ENCODE results near the gene LARP4B.

The LARP4B gene

DNA sequence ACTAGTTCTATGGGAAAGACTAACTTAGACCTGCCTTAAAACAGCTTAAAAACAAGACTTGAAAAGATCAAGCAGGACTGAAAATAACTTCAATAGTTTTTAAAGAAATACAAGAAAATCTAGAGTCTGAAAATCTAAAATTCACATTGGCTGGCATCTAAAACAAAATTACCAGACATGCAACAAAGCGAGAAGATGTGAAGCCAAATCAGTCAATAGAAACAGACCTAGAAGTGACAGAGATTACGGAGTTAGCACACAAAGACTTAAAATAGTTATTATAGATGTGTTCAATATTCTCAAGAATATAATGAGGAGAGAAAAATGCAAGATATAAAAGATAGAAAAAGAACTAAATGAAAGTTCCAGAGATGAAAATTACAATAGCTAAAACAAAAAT lies 163.7 kb downstream of the LARP4B start:
- DNase-seq (ENCODE audit: low read depth) = no peak

DNA sequence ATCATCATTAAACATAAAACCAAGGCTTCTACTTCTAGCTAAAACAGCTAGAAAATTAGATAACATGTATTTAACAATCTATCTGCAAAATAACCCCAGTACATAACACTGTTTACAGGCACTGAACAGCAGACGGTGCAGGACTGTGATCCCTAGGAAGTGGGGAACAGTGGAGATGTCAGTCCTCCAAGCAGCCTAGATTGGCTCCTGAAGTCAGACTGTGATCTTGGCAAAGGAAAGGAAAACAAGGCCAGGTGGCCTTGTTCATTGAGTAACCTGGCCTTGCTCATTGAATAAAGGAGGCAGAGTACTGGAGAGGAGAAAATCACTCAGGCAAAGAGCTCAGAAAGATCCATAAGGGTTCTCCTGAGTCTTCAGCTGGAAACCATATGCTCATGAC lies 164.3 kb downstream of the LARP4B start:
- DNase-seq (ENCODE audit: low read depth) = no peak

DNA sequence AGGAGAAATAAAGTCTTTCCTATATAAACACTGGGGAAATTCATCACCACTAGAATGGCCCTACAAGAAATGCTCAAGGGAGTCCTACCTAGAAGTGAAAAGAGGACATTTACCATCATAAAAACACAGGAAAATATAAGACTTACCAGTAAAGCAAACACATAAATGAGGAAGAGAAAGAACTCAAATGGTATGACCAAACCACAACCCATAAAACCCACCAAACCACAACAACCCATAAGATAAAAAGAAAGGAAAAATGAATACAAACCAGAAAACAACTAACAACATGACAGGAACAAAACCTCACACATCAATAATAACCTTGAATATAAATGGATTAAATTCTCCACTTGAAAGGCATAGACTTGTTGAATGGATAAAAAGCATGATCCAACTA lies 170.1 kb downstream of the LARP4B start:
- no peak for DNase-seq (ENCODE audit: low read depth)

DNA sequence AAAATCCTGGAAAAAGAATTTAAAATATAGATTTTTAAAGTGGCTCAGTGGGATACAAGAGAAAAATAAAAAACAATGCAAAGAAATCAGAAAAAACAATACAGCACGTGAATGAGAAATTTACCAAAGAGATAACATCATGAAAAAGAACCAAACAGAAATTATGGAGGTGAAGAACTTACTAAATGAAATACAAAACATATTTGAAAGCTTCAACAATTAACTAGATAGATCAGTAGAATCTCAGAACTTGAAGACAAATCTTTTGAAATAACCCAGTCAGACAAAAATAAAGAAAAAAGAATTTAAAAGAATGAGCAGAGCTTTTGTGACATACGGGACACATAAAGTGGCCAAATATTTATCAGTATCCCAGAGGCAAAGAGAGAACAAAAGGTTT lies 170.9 kb downstream of the LARP4B start:
- no peak for DNase-seq (ENCODE audit: low read depth)

DNA sequence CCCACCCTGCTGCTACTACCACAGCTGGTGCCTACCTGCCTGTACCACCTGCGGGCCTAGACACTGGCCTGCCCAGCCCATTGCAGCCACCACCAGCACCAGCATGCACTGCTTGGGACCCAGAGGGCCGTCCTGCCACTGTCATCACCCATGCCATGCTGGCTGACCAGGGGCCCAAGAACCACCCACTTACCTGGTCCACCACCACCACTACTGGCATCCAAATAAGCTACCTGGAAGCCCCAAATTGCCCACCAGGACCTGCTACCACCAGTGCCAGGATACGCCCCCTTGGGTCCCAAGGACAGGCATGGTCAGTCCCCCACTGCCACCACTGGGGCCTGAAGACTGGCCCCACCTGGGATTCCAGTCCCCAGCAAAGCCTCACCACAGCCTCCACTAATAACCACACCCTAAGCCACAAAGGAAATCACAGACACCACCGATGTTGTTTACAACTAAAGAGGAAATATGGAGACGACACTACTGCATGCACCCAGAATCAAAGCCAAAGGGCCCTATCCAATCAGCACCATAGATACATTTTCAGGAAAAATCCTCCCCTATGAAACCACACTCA lies 171.5 kb downstream of the LARP4B start:
- no peak for DNase-seq (ENCODE audit: low read depth)
